SK-N-SH (cell line): ENCODE results near the gene F11R. TPM values are rescaled to one million over a fixed set of nuclear protein-coding genes. Genes with fewer than 3 reads are reported as not detected.
"Not testable (repeated sequence)": the region's sequence is repeated elsewhere in the genome, so short reads cannot be mapped to it uniquely, and the experiment has no call there.

Source experiments
- CTCF ChIA-PET: fragments of 300-600, 350-600 bp; formaldehyde crosslinking; extraction: SDS; loops from one replicate; lab custom pipeline; 2021; lab: Yijun Ruan, JAX
- POLR2A ChIA-PET: fragments of 350-600 bp; sonication (Branson Sonifier 250); formaldehyde crosslinking; extraction: SDS; loops from one replicate; lab custom pipeline; 2020; ENCODE audit warnings: antibody characterized with exemption, inconsistent platforms; lab: Yijun Ruan, JAX
- DNase-seq: peaks from one replicate; pipeline ENCODE4 v3.0.0; 2012
- H2AFZ ChIP-seq: fragments of 200-600 bp; sonication (generic); 2 replicates; pipeline ENCODE4 v1.8.1; 2016; ENCODE audit warnings: antibody characterized with exemption, mild to moderate bottlenecking, low read depth
- H3F3A ChIP-seq: fragments of 200-600 bp; sonication (generic); replicated peaks from 2 replicates; pipeline ENCODE3; 2016; ENCODE audit warnings: antibody characterized with exemption, mild to moderate bottlenecking; ENCODE audit not compliant: insufficient read depth
- H3K27ac ChIP-seq, 2 experiments: fragments of 200-500 bp in 1 of 2; fragments of 200-600 bp in 1 of 2; sonication (Bioruptor generic) in 1 of 2; sonication (generic), shearing (Covaris generic) in 1 of 2; 2 replicates each; pipeline versions ENCODE4 v1.5.1 to v1.6.1; 2014 to 2016; ENCODE audit warnings: low read depth in 2 of 2, inconsistent platforms in 1 of 2, low read length in 1 of 2, mild to moderate bottlenecking in 1 of 2, mixed read lengths in 1 of 2
- H3K27me3 ChIP-seq: fragments of 200-600 bp; sonication (generic), shearing (Covaris generic); 2 replicates; pipeline ENCODE4 v1.6.1; 2016; ENCODE audit warnings: mixed run types; ENCODE audit not compliant: insufficient read depth
- H3K36me3 ChIP-seq, 2 experiments: fragments of 200-500 bp in 1 of 2; fragments of 200-600 bp in 1 of 2; sonication (Bioruptor generic) in 1 of 2; sonication (generic) in 1 of 2; replicated peaks in 1 of 2; 2 replicates each; pipeline versions ENCODE3 to v1.5.1; 2014 to 2016; ENCODE audit warnings: low read length in 1 of 2, mild to moderate bottlenecking in 1 of 2; ENCODE audit not compliant: insufficient read depth in 2 of 2, control insufficient read depth in 1 of 2
- H3K4me1 ChIP-seq, 2 experiments: fragments of 200-500 bp in 1 of 2; fragments of 200-600 bp in 1 of 2; sonication (Bioruptor generic) in 1 of 2; sonication (generic), shearing (Covaris generic) in 1 of 2; 2 replicates each; pipeline versions ENCODE4 v1.5.1 to v1.6.1; 2014 to 2016; ENCODE audit warnings: low read depth in 1 of 2, low read length in 1 of 2, mixed run types in 1 of 2; ENCODE audit not compliant: insufficient read depth in 2 of 2, control insufficient read depth in 1 of 2
- H3K4me2 ChIP-seq: fragments of 200-600 bp; sonication (generic), shearing (Covaris generic); 2 replicates; pipeline ENCODE4 v1.6.1; 2017; ENCODE audit warnings: mixed run types
- H3K4me3 ChIP-seq, 2 experiments: fragments of 200-500 bp in 1 of 2; fragments of 200-600 bp in 1 of 2; sonication (Bioruptor generic) in 1 of 2; sonication (generic), shearing (Covaris generic) in 1 of 2; 2 replicates each; pipeline versions ENCODE4 v1.5.1 to v1.8.1; 2014 to 2016; ENCODE audit warnings: low read depth in 2 of 2, inconsistent platforms in 1 of 2, low read length in 1 of 2, mild to moderate bottlenecking in 1 of 2, mixed read lengths in 1 of 2, moderate library complexity in 1 of 2
- H3K79me2 ChIP-seq: fragments of 200-600 bp; sonication (generic); 2 replicates; pipeline ENCODE4 v1.8.1; 2017; ENCODE audit warnings: mild to moderate bottlenecking; ENCODE audit not compliant: insufficient read depth
- H3K9ac ChIP-seq: fragments of 200-600 bp; sonication (generic); 2 replicates; pipeline ENCODE4 v1.6.1; 2017; ENCODE audit warnings: mixed run types
- H3K9me2 ChIP-seq: fragments of 200-600 bp; sonication (generic); 2 replicates; pipeline ENCODE4 v1.6.1; 2017; ENCODE audit warnings: mixed run types
- H3K9me3 ChIP-seq: fragments of 200-600 bp; sonication (generic); 2 replicates; pipeline ENCODE4 v1.6.1; 2017; ENCODE audit warnings: mixed run types, mild to moderate bottlenecking, moderate library complexity
- H4K20me1 ChIP-seq: fragments of 200-600 bp; sonication (generic); 2 replicates; pipeline ENCODE4 v1.6.1; 2017; ENCODE audit warnings: mild to moderate bottlenecking, mixed run types; ENCODE audit not compliant: insufficient read depth
- ELF1 ChIP-seq: IDR thresholded peaks from 2 replicates; pipeline ENCODE4 v1.4.0; 2012
- GABPA ChIP-seq: IDR thresholded peaks from 2 replicates; pipeline ENCODE4 v1.4.0; 2012; ENCODE audit warnings: low read depth, mild to moderate bottlenecking
- JUND ChIP-seq: IDR thresholded peaks from 2 replicates; pipeline ENCODE4 v1.4.0; 2012
- MEF2A ChIP-seq: IDR thresholded peaks from 2 replicates; pipeline ENCODE4 v1.4.0; 2012; ENCODE audit warnings: low read depth, borderline replicate concordance
- NFIC ChIP-seq: IDR thresholded peaks from 2 replicates; pipeline ENCODE4 v1.4.0; 2012; ENCODE audit warnings: borderline replicate concordance
- NRF1 ChIP-seq: IDR thresholded peaks from 2 replicates; pipeline ENCODE4 v1.6.1; 2012; ENCODE audit warnings: low read depth, mild to moderate bottlenecking, low read length
- RAD21 ChIP-seq: IDR thresholded peaks from 2 replicates; pipeline ENCODE4 v1.6.1; 2012; ENCODE audit warnings: mild to moderate bottlenecking, low read length
- RXRA ChIP-seq: IDR thresholded peaks from 2 replicates; pipeline ENCODE4 v1.4.0; 2012; ENCODE audit warnings: low read depth, mild to moderate bottlenecking, borderline replicate concordance
- SIN3A ChIP-seq: IDR thresholded peaks from 2 replicates; pipeline ENCODE4 v1.6.1; 2012; ENCODE audit warnings: low read depth, mild to moderate bottlenecking, low read length, moderate library complexity, borderline replicate concordance
- SMC3 ChIP-seq: IDR thresholded peaks from 2 replicates; pipeline ENCODE4 v1.6.1; 2012; ENCODE audit warnings: low read depth, low read length, improper control_type of control experiment
- TCF12 ChIP-seq: IDR thresholded peaks from 2 replicates; pipeline ENCODE4 v1.4.0; 2012
- TEAD4 ChIP-seq: IDR thresholded peaks from 2 replicates; pipeline ENCODE4 v1.4.0; 2012; ENCODE audit warnings: mild to moderate bottlenecking, borderline replicate concordance; ENCODE audit not compliant: insufficient read depth
- USF1 ChIP-seq: IDR thresholded peaks from 2 replicates; pipeline ENCODE4 v1.4.0; 2012; ENCODE audit warnings: low read depth, borderline replicate concordance
- YY1 ChIP-seq: IDR thresholded peaks from 2 replicates; pipeline ENCODE4 v1.4.0; 2012; ENCODE audit warnings: low read depth, mild to moderate bottlenecking
- WGBS: methylation state at CpG from one replicate; pipeline ENCODE4 v1.1.6; 2017; ENCODE audit warnings: low lambda C conversion rate; 5-methylcytosine and 5-hydroxymethylcytosine counted together
- polyA plus RNA-seq, 3 experiments: library from polyadenylated mRNA; depleted of rRNA; stranded (reverse); fragments of >200 nt; gene quantifications; 2 replicates each; pipeline ENCODE4 v1.2.3, GENCODE V29; 2012
- TF ChIP-seq, protein P1 (sequence below): IDR thresholded peaks from 2 replicates; pipeline ENCODE4 v1.4.0; 2012; ENCODE audit warnings: low read depth, borderline replicate concordance
- TF ChIP-seq, protein P2 (sequence below): IDR thresholded peaks from 2 replicates; pipeline ENCODE4; 2012
- TF ChIP-seq, protein P3 (sequence below): fragments of 150-350 bp; IDR thresholded peaks from 2 replicates; pipeline ENCODE4 v1.6.1; 2017; ENCODE audit warnings: antibody characterized with exemption, low read length, low read depth, borderline replicate concordance

The F11R gene
- polyA plus RNA-seq, 1 of the 3 experiments (the other 2 are of a cell fraction) = 9.0 TPM

DNA sequence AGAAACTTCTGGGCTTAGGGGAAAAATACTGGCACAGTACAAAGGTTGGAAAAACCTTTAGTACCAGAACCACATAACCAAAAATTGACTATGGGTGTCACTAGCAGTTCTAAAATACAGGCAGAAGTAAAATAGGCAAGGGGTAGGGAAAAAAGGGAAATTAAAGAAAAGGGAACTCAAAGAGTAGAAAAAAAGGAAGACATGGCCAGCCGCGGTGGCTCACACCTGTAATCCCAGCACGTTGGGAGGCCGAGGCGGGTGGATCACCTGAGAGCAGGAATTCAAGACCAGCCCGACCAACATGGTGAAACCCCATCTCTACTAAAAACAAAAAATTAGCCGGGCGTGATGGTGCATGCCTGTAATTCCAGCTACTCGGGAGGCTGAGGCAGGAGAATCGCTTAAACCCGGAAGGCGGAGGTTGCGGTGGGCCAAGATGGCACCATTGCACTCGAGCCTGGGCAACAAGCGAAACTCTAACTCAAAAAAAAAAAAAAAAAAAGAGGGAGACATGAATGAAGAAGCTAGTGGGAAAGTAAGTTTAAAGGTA is 1.8 kb downstream of the F11R start:
- H3K36me3 ChIP-seq, H3K4me1 ChIP-seq, POLR2A ChIA-PET, H3K79me2 ChIP-seq, DNase-seq, H3F3A ChIP-seq, CTCF ChIA-PET, H3K4me3 ChIP-seq, H3K9me3 ChIP-seq, H3K27ac ChIP-seq, H2AFZ ChIP-seq, H3K27me3 ChIP-seq, H3K4me2 ChIP-seq, H3K9me2 ChIP-seq, H3K9ac ChIP-seq, H4K20me1 ChIP-seq: not testable (repeated sequence)
- WGBS = 88% methylated on average over 15 of the region's 15 CpGs

- ChIA-PET CTCF (interaction anchor here (0.8 kb wide), 1 partner anchor 29 kb away, joined by 7 read pairs; no protein-coding TSS in a partner anchor), POLR2A (interaction anchor here (0.5 kb wide), 1 partner anchor 11 kb away, joined by 5 read pairs; no protein-coding TSS in a partner anchor)
- no peaks in the 10 kb centered on the region for H3K79me2 ChIP-seq
- H3K27me3 ChIP-seq = no peaks in the 10 kb centered on the region
- DNase-seq = no peak
- no peak overlapping the region for H3K9ac ChIP-seq
- H3K4me1 ChIP-seq = peaks cover 0 to 2% of the 10 kb centered on the region in 2 experiments; a peak in 1 of 4 replicates
- no peaks in the 10 kb centered on the region for H3K9me2 ChIP-seq
- no peak overlapping the region for H3K4me2 ChIP-seq
- H2AFZ ChIP-seq = no peak overlapping the region
- 92% methylated on average over 1 of the region's 1 CpG for WGBS
- TF ChIP-seq USF1 (no peak), MEF2A (no peak), ELF1 (no peak), SIN3A (no peak)
- TF ChIP-seq, protein P1, sequence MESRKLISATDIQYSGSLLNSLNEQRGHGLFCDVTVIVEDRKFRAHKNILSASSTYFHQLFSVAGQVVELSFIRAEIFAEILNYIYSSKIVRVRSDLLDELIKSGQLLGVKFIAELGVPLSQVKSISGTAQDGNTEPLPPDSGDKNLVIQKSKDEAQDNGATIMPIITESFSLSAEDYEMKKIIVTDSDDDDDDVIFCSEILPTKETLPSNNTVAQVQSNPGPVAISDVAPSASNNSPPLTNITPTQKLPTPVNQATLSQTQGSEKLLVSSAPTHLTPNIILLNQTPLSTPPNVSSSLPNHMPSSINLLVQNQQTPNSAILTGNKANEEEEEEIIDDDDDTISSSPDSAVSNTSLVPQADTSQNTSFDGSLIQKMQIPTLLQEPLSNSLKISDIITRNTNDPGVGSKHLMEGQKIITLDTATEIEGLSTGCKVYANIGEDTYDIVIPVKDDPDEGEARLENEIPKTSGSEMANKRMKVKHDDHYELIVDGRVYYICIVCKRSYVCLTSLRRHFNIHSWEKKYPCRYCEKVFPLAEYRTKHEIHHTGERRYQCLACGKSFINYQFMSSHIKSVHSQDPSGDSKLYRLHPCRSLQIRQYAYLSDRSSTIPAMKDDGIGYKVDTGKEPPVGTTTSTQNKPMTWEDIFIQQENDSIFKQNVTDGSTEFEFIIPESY = no peak
- no peaks in the 10 kb centered on the region for H4K20me1 ChIP-seq
- H3K36me3 ChIP-seq = no peaks in the 10 kb centered on the region
- H3K9me3 ChIP-seq = no peaks in the 10 kb centered on the region
- no peak overlapping the region for H3K27ac ChIP-seq
- no peak overlapping the region for H3K4me3 ChIP-seq
- peaks cover 5% of the 10 kb centered on the region for H3F3A ChIP-seq
Observed at GRCh38 chr1:161018631-161018930, 2.4 kb downstream of the F11R start.

- TF ChIP-seq YY1 (no peak), RAD21 (no peak), MEF2A (no peak), RXRA (no peak), TEAD4 (no peak), GABPA (no peak), SIN3A (no peak), NRF1 (no peak), NFIC (no peak), ELF1 (no peak), JUND (no peak), TCF12 (no peak), SMC3 (no peak)
- TF ChIP-seq, protein P2, sequence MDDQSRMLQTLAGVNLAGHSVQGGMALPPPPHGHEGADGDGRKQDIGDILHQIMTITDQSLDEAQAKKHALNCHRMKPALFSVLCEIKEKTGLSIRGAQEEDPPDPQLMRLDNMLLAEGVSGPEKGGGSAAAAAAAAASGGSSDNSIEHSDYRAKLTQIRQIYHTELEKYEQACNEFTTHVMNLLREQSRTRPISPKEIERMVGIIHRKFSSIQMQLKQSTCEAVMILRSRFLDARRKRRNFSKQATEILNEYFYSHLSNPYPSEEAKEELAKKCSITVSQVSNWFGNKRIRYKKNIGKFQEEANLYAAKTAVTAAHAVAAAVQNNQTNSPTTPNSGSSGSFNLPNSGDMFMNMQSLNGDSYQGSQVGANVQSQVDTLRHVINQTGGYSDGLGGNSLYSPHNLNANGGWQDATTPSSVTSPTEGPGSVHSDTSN = no peak
- TF ChIP-seq, protein P3, sequence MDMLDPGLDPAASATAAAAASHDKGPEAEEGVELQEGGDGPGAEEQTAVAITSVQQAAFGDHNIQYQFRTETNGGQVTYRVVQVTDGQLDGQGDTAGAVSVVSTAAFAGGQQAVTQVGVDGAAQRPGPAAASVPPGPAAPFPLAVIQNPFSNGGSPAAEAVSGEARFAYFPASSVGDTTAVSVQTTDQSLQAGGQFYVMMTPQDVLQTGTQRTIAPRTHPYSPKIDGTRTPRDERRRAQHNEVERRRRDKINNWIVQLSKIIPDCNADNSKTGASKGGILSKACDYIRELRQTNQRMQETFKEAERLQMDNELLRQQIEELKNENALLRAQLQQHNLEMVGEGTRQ = no peak
- WGBS = 73% methylated on average over 5 of the region's 5 CpGs
- no peak overlapping the region for H3K9ac ChIP-seq
Observed at GRCh38 chr1:161017756-161018630, 3.0 kb downstream of the F11R start.

More at GRCh38 chr1:161017756-161018630, 3.0 kb downstream of the F11R start:
- H3K79me2 ChIP-seq = no peaks in the 10 kb centered on the region
- no peak overlapping the region for H3K4me2 ChIP-seq
- ChIA-PET CTCF (interaction anchor here (0.6 to 0.8 kb wide), 3 partner anchors 17 to 81 kb away, joined by 3 to 7 read pairs (median 3); no protein-coding TSS in a partner anchor), POLR2A (interaction anchor here (0.5 kb wide), 1 partner anchor 10 kb away, joined by 5 read pairs; no protein-coding TSS in a partner anchor)
- no peak overlapping the region for H3K4me3 ChIP-seq
- no peaks in the 10 kb centered on the region for H3K9me3 ChIP-seq
- no peaks in the 10 kb centered on the region for H3K36me3 ChIP-seq
- H4K20me1 ChIP-seq = no peaks in the 10 kb centered on the region
- H3K27me3 ChIP-seq = no peaks in the 10 kb centered on the region
- H2AFZ ChIP-seq = no peak overlapping the region
- peaks cover 0 to 2% of the 10 kb centered on the region in 2 experiments; a peak in 1 of 4 replicates for H3K4me1 ChIP-seq
- DNase-seq = no peak
- no peak overlapping the region for H3K27ac ChIP-seq
- H3K9me2 ChIP-seq = no peaks in the 10 kb centered on the region
- peaks cover 5% of the 10 kb centered on the region for H3F3A ChIP-seq
